Adrenal gland (tissue), 12 donors: Measurements from ENCODE around the gene HSPA12A. TPM values are rescaled to one million over a fixed set of nuclear protein-coding genes. Genes with fewer than 3 reads are reported as not detected.

Experiments
- DNase-seq, 7 donors: peaks; one replicate each; pipeline ENCODE4 v3.0.0-alpha.2; 2019 to 2020
- H3K27ac ChIP-seq, 5 donors: fragments of 200-600 bp; sonication (generic) in 4 of 5; 1 replicate in 3 of 5; 2 replicates in 2 of 5; pipeline versions ENCODE4 v1.5.1 to v1.8.0; 2016 to 2020; ENCODE audit warnings: mild to moderate bottlenecking in 1 of 5
- H3K27me3 ChIP-seq: fragments of 200-600 bp; 2 replicates; pipeline ENCODE4 v1.8.0; 2021
- H3K36me3 ChIP-seq, 2 donors: fragments of 200-600 bp; replicated peaks in 1 of 2; 1 replicate in 1 of 2; 2 replicates in 1 of 2; pipeline versions ENCODE4 v1.5.1 to v1.8.0; 2018 to 2022
- H3K4me1 ChIP-seq, 2 donors: fragments of 200-600 bp; replicated peaks in 1 of 2; 1 replicate in 1 of 2; 2 replicates in 1 of 2; pipeline versions ENCODE4 v1.5.1 to v1.8.0; 2018 to 2021
- H3K4me3 ChIP-seq, 4 donors: fragments of 200-600 bp; sonication (generic) in 3 of 4; one replicate each; pipeline ENCODE4 v1.5.1; 2016 to 2018
- H3K9me3 ChIP-seq, 3 donors: fragments of 200-600 bp; sonication (generic) in 1 of 3; replicated peaks in 1 of 3; 1 replicate in 2 of 3; 2 replicates in 1 of 3; pipeline versions ENCODE4 v1.5.1 to v1.8.0; 2016 to 2021
- POLR2A ChIP-seq, 2 donors: fragments of 450-650 bp; IDR thresholded peaks; one replicate each; pipeline ENCODE4 v1.6.1; 2017; ENCODE audit warnings: antibody characterized with exemption in 2 of 2, mild to moderate bottlenecking in 2 of 2, moderate library complexity in 1 of 2
- WGBS, 4 donors: extraction: QIAGEN DNeasy Blood & Tissue Kit in 2 of 4; methylation state at CpG; one replicate each; pipeline versions ENCODE4 v1.1.5 to v1.1.7; 2013 to 2017; 5-methylcytosine and 5-hydroxymethylcytosine counted together
- intact Hi-C, 2 donors: fragments of 100-400 bp; cut with DNase I; formaldehyde crosslinking; loops; one replicate each; pipeline versions ENCODE4 v1.14.1 to v1.15.0; 2022 to 2023
- polyA plus RNA-seq, 3 donors: library from polyadenylated mRNA; stranded (reverse); fragments of 200-250 nt in 2 of 3; fragments of 350-450 nt in 1 of 3; fragmentation: Illumina TruSeq in 1 of 3; extraction: RNeasy Lipid Tissue Mini Kit (QIAGEN cat#74804) in 1 of 3; gene quantifications; one replicate each; pipeline ENCODE4 v1.2.3, GENCODE V29; 2013 to 2014
- total RNA-seq, 9 donors: library from RNA; depleted of rRNA in 4 of 9; stranded (reverse); fragments of >200 nt in 4 of 9; fragments of 120-200 nt in 1 of 9; fragmentation: NEBNext Ultra II Directional in 1 of 9; extraction: Animal tissue kit (Norgen Biotek cat#: 25700) in 1 of 9; gene quantifications; one replicate each; pipeline versions ENCODE4 v1.1.0 to v1.2.4, GENCODE V29; 2013 to 2023
- TF ChIP-seq, protein P1 (sequence below), 6 experiments: fragments of 450-650 bp in 4 of 6; fragments of 200-600 bp in 2 of 6; sonication (generic) in 1 of 6; IDR thresholded peaks; 1 replicate in 5 of 6; 2 replicates in 1 of 6; pipeline versions ENCODE4 v1.5.1 to v1.8.0; 2016 to 2021; ENCODE audit warnings: antibody characterized with exemption in 6 of 6, mild to moderate bottlenecking in 2 of 6, moderate library complexity in 1 of 6
- donor health status: healthy with polysubstance abuse.
- donor health status: Bipolar disorder and iron deficiency.
- donor health status: DM: yes; HTN: yes; CAD: no.
- donor health status: DM: no; HTN: no; CAD: no.
- donor health status: DM: no; HTN: no; CAD: no.
- donor health status: DM: yes; HTN: yes; CAD: no.

HSPA12A gene
- total and polyA plus RNA-seq, 12 donors, result 20.1 to 61.3 (median 46.3) TPM

DNA sequence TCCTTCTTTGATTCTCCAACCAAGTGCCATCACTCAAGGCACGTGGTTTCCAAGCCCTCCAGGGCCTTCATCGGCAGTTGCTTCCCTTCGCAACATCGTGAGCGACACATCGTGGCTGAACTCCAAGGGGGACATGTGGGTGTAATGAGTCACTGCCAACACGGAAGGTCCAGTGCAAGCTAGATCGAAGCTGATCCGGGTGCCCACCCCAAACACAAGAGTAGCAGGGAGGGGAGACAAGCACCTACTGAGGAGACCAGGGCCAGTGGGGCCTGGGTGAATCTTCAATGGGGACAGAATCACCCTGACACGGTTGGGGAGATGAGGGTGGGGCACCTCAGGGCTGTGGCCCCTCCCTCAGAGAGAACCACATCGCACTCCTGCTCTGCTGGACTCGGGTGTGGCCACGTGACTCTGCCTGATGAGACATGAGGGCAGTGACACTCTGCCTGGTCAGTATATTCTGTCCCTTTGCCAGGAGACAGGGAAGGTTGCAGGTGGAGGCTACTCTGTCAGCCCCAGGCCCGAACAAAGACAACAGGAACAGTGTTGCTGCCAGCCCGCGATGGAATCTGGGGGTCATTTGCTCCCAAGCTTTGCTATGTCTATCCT is 36.8 kb upstream of the HSPA12A start:
- no peak overlapping the region for H3K4me3 ChIP-seq
- no peak overlapping the region for H3K27ac ChIP-seq
- 82 to 89% (median 87%) methylated on average over 13 to 16 of the region's 16 CpGs for WGBS, 4 donors
- H3K9me3 ChIP-seq, result no peaks in the 10 kb centered on the region
- DNase-seq, result peak in 1 of 7 donors; percentile 43
- H3K4me1 ChIP-seq, result no peaks in the 10 kb centered on the region
- no peaks in the 10 kb centered on the region for H3K36me3 ChIP-seq
- TF ChIP-seq POLR2A (IDR thresholded peaks at IDR 0.05), result no peak
- TF ChIP-seq, protein P1, sequence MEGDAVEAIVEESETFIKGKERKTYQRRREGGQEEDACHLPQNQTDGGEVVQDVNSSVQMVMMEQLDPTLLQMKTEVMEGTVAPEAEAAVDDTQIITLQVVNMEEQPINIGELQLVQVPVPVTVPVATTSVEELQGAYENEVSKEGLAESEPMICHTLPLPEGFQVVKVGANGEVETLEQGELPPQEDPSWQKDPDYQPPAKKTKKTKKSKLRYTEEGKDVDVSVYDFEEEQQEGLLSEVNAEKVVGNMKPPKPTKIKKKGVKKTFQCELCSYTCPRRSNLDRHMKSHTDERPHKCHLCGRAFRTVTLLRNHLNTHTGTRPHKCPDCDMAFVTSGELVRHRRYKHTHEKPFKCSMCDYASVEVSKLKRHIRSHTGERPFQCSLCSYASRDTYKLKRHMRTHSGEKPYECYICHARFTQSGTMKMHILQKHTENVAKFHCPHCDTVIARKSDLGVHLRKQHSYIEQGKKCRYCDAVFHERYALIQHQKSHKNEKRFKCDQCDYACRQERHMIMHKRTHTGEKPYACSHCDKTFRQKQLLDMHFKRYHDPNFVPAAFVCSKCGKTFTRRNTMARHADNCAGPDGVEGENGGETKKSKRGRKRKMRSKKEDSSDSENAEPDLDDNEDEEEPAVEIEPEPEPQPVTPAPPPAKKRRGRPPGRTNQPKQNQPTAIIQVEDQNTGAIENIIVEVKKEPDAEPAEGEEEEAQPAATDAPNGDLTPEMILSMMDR (IDR thresholded peaks at IDR 0.05), result no peak
- intact Hi-C loops, result no loop called here
- H3K27me3 ChIP-seq, result no peaks in the 10 kb centered on the region

DNA sequence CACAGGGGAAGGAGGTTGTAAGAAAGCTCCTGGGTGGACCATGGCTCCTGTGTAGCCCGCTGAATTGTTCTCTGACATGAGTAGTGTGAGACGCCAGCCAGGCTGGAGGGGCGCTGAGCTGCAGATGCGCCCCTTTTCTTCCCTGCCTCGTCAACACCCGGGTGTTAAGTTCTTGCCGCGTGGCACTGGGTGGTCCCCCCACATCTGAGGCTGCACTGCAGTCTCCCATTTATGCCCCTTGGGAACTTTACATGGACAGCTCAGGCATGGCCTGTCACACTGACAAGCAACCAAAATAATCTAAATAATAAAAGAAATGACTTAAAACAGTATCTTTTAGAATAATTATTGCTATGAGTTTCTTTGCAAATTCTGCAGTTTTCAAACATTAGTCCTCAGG is 34.6 kb upstream of the HSPA12A start:
- no peak for DNase-seq
- intact Hi-C loops, result no loop called here
- 82 to 93% (median 83%) methylated on average over 8 of the region's 8 CpGs for WGBS, 4 donors

DNA sequence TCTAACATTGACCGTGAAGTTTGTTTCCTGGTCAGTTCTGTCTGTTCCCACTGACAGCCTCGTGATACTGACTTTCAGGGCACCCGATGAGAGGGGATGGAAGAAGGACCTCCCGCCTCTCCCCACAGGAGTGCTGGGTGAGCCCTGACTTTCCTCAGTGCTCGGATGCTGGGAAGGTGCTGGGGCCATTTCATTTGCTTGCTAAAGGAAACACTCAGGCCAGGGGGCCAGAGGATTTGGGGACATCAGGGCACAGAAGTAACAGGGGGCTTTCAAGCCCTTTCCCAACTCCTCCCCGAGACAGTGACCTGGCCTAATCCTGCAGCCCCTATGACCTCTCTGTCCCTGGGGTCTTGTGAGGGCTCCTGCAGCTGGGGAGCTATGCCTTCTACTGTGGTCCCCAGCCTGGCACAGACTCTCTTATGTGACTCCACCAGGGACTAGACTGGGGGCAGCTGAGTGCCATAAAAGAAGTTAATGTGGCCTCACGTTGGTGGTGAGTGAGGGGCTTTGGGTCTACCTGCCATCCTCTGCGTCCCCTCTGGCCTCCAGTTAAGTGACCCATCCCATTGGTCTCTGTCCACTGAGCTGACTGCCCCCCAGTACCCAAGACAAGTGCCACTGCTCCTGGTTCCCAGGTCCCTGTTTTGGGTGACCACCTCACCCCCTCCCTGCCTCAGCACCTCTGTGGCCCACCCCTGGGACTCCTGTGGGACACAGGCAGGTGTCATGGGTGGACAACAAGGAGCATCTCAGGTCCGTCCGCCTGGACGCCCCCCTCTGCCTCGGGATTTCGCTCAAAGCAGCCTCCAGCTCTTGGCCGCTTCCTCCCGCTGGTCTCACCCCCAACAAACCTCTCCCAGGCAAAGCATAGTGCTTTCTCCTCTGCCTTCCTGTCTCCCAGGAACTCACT is 33.4 kb upstream of the HSPA12A start:
- H3K27ac ChIP-seq, result no peak overlapping the region
- H3K36me3 ChIP-seq, result no peaks in the 10 kb centered on the region
- TF ChIP-seq POLR2A (IDR thresholded peaks at IDR 0.05), result no peak
- TF ChIP-seq, protein P1 (IDR thresholded peaks at IDR 0.05), result no peak
- no peak overlapping the region for H3K4me3 ChIP-seq
- DNase-seq, result no peak
- H3K4me1 ChIP-seq, result peaks cover 11 to 12% of the 10 kb centered on the region in 2 donors
- 83 to 86% (median 85%) methylated on average over 11 to 15 of the region's 15 CpGs for WGBS, 4 donors
- no peaks in the 10 kb centered on the region for H3K27me3 ChIP-seq
- no peaks in the 10 kb centered on the region for H3K9me3 ChIP-seq
- intact Hi-C loops, result no loop called here

More for the DNA sequence above, 34.6 kb upstream of the HSPA12A start:
- Histone ChIP-seq H3K36me3 (no peaks in the 10 kb centered on the region), H3K4me1 (peaks cover 0 to under 1% of the 10 kb centered on the region in 2 donors), H3K9me3 (no peaks in the 10 kb centered on the region), H3K27ac (no peak overlapping the region), H3K4me3 (no peak overlapping the region), H3K27me3 (no peaks in the 10 kb centered on the region)
- TF ChIP-seq POLR2A (IDR thresholded peaks at IDR 0.05), result no peak
- TF ChIP-seq, protein P1 (IDR thresholded peaks at IDR 0.05), result no peak

DNA sequence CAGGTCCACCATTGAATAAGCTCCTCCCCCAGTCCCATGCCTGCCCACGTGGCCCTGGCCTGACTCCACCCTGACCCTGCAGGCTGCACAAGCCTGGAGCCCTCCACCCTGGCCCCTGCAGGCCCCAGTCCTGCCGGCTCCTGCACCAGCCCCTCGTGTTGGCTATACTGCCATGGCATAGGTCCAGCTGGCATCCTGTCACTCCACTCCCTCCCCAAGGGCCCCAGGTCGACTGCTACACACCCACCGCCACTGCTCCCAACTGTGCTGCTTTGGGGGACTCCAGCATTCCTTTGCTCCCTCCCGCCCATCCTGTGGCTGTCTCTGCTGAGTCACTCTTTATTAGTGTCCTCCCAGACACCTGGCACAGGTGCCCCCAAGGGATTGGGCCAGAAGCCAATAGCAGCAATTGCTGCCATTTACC is 32.4 kb upstream of the HSPA12A start:
- H3K36me3 ChIP-seq, result no peaks in the 10 kb centered on the region
- no peaks in the 10 kb centered on the region for H3K9me3 ChIP-seq
- H3K4me3 ChIP-seq, result no peak overlapping the region
- TF ChIP-seq, protein P1 (IDR thresholded peaks at IDR 0.05), result no peak
- no peak overlapping the region for H3K27ac ChIP-seq
- H3K4me1 ChIP-seq, result peaks cover 20 to 21% of the 10 kb centered on the region in 2 donors
- DNase-seq, result no peak
- no peaks in the 10 kb centered on the region for H3K27me3 ChIP-seq
- 54 to 62% (median 60%) methylated on average over 6 of the region's 6 CpGs for WGBS, 4 donors
- intact Hi-C loops, result no loop called here
